Fibroblast of skin of right quadriceps (primary cell): Measurements from ENCODE around the gene MYBPC2.
"Not testable (repeated sequence)": the region's sequence is repeated elsewhere in the genome, so short reads cannot be mapped to it uniquely, and the experiment has no call there.

ENCODE experiments used
- DNase-seq: peaks from one replicate; pipeline ENCODE4 v3.0.0-alpha.2; 2013

MYBPC2 gene

DNA sequence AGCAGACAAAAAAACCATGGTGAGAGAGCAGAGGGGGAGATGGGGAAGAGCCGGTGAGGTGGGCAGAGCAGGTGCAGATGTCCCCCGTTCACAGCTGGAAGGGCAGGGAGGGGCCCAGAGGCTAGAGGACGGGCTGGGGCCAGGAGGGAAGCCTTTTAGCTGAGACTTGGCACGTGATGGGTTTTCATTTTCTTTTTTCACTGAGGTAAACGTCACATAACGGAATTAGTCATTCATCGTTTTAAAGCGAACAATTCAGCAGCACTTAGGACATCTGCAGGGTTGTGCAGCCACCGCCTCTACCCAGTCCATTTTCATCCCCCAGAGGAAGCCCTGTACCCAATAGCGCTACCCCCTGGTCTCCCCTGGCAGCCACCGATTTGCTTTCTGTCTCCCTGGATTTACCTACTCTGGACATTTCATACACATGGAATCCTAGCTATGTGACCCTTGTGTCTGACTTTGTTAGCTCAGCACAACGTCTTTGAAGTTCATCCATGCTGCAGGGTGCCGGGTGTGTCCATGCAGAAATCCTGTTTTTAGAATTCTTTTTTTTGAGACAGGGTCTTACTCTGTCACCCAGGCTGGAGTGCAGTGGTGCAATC, 27.6 kb downstream of the MYBPC2 start:
- peak; percentile 15 for DNase-seq

DNA sequence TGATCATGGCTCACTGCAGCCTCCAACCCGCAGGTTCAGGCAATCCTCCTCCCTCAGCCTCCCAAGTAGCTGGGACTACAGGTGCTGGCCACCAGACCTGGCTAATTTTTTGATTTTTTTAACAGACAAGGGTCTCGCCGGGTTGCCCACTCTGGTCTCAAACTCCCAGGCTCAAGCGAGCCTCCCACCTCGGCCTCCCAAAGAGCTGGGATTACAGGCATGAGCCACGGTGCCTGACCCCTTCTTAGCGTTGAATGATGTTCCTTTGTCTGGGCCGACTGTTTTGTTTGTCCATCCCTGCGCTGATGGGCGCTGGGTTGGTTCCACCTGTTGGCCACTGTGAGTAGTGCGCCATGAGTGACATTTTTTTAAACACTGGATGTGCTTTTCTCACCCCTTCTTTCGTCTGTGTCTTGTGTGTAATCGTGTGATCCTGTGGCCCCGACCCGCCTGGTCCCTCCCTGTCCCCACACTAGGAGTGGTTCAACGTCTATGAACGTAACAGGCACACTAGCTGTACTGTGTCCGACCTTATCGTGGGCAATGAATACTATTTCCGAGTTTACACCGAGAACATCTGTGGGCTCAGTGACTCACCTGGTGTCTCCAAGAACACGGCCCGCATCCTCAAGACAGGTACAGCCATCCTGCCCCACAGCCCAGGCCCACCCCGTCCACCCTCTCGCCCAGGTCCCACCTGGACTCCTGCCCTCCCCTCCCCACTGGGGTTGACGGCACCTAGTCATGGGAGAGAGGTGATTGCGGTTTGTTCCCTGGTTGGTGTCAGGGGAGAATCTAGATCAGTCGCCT, 28.6 kb downstream of the MYBPC2 start:
- DNase-seq = peak; percentile 46

DNA sequence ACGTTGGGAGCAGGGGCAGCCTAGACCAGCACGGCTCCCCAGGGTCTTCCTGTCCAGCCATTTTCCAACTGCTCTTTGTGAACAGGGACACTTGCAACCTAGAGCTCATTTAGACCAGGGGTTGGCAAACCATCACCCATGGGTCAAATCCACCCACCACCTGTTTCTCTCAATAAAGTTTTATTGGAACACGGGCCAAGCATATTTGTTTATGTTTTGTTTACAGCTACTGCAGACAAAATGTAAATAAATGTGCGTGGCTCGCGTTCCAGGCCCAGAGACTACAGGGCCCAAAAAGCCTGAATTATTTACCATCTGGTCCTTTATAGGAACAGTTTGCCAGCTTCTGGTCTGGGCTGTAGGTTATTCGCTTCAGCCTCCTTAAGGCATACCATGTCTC, 30.3 kb downstream of the MYBPC2 start:
- no peak for DNase-seq

DNA sequence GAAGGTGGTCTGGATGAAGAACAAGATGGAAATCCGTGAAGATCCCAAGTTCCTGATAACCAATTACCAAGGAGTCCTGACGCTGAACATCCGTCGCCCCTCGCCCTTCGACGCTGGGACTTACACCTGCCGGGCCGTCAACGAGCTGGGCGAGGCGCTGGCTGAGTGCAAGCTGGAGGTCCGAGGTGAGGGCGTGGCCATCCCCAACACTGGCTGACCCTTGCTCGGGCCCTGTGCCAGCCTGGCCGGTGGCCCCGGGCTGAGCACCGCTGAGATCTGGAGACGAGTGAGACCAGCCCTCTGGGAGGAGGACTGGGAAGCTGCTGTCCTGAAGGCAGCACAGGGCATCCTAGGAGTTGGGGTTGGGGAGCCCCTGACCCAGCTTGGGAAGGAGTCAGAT, 31.7 kb downstream of the MYBPC2 start:
- DNase-seq = no peak

DNA sequence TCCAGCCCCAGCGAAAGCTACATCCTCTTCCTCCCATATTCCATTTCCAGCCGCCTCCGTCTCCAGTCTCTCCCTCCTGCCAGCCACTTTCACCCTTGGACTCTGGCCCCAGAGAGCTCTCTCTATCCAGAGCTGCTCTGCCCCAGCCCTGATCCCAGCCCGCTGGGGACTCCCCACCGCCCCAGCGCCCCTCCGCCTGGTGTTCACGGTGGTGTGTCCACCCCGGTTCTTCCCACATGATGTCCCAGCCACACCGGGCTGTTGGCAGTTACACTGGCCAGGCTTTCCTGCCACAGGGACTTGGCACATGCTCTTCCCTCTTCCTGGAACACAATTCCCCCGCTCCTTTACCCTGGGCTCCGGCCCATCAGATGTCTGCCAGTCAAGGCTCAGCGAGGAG, 32.3 kb downstream of the MYBPC2 start:
- no peak for DNase-seq

DNA sequence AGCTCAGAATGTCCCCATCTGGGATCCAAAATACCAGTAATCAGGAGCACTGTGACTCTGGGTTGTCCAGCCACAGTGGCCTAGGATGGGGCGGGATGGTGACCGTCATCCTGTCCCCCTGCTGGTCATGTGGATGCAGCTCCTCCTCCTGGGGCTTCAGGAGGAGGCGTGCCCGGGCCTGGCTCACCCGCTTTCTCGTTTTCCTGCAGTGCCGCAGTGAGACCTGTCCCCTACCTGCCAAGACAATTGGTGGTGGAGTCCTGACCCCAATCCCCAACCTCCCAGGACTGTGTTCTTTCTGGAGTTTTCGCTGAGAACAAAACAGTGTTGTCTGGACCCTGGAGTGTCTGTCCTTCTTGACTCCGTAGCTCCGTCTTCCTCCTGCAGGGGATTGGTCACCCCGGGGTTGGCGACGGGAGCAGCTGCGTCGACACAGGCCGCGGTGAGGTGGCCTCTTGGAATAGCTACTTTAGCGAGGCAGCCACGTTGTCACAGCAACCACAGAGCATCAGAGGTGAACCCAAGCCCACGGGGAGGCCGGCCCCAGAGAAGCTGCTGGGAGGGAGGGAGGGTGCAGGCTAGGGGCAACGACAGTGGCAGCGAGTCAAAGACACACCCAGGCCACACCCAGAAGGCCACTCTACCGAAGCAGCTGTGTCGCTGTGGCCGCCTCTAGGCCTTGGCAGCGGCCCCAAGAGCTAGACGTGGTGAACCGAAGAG, 33.5 kb downstream of the MYBPC2 start:
- DNase-seq = no peak

DNA sequence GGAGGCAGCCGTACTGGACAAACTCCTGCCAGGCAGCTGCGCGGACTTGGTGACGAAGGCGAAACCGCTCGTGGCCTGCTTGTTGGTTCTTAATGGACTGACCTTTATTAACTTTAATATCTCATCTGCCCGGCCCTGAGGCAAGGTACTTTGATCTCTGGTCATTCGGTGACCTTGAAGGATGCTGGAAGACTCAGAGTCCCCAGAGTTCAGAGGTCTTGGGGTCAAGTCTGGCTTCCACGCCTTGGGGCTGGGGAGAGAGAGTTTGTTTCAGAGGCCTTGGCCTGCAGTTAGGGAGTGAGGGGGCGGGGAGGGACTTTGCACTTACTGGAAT, 34.0 kb downstream of the MYBPC2 start:
- DNase-seq = no peak

DNA sequence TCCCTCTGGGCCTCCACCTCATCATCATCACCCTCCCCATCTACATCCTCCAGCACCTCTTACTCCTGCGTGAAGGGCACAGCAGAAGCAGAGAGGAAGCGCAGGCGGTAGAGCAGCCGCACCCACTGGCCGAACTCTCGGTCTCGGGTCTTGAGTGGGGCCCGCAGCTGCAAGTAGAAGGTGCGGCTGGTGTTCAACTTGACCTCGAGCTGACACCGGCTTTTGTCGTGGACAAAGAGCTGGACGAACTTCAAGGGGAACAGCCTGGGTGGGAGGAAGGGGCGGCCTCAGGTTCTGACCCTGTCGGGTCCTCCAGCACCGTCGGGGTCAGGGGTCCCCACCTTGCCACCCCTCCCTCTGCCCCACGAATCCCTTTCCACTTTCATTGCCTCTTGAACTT, 34.9 kb downstream of the MYBPC2 start:
- DNase-seq = no peak

DNA sequence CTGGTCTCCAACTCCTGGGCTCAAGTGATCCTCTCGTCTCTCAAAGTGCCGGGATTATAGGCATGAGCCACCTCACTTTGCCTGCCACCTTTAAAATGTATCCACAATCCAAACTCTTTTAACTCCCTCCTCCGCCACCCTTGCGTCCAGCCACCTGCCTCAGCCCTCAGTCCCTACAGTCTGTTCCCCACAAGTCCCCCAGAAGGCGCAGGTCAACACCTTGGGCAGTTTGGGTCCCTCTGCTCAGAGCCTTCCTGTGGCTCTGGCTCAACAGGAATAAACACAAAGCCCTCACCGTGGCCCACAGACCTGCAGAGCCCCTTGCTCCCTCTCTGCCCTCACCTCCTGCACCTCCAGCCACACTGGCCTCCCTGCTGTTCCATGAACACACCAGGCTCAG, 36.1 kb downstream of the MYBPC2 start:
- DNase-seq = no peak

DNA sequence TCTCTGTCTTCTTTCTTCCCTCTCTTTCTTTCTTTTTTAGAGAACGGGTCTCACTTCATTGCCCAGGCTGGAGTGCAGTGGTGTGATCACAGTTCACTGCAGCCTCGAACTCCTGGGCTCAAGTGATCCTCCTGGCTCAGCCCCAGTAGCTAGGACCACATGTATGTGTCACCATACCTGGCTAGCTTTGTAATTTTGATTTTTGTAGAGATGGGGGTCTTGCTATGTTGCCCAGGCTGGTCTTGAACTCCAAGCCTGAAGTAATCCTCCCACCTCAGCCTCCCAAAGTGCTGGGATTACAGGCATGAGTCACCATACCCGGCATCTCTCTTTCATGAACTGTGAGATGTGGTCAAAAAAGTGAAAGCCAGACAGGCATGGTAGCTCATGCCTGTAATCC, 40.6 kb downstream of the MYBPC2 start:
- DNase-seq = not testable (repeated sequence)

DNA sequence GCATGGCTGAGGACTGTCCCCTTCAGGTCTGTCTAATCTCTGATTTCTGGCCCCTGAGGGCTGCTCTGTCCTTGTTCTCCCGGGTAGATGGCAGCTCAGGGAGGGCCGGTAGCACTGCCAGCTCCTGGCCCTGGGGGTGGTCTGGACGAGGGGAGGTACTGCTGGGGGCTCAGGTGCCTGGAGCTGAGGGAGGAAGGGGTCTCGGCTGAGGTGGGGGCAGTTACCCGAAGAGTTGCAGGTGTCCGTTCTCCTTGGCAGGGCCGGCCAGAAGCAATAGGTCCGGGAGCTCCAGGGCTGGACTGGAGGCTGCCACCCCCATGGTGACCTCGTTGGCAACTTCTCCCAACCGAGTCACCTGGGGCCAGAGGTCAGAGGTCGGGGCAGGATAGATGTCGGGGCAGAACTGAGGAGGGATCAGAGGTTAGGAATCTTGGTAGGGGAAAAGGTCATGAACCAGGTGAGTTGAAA, 42.4 kb downstream of the MYBPC2 start:
- no peak for DNase-seq

DNA sequence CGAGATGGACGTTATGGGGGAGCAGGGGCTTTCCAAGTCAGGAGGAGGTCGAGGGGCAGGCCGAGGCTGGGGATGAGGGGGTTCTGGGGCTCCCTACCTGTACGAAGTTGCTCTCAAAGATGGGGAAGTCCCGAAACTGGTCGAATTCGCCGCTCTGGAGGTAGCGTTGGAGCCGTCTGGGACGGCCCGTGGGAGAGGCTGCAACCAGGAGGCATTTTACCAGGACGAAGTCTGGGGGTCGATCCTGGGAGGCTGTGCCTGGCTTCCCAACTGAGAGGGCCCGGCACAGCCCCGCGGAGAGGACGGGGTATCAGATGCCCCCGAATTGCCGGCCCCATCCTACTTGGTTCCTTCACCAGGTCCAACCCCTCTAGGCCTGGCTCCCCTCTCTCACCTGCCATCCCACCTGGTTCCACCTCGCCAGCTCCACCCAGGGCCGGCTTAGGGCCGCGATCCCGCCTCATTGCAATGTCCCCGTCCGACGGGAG, 43.1 kb downstream of the MYBPC2 start:
- DNase-seq = no peak

DNA sequence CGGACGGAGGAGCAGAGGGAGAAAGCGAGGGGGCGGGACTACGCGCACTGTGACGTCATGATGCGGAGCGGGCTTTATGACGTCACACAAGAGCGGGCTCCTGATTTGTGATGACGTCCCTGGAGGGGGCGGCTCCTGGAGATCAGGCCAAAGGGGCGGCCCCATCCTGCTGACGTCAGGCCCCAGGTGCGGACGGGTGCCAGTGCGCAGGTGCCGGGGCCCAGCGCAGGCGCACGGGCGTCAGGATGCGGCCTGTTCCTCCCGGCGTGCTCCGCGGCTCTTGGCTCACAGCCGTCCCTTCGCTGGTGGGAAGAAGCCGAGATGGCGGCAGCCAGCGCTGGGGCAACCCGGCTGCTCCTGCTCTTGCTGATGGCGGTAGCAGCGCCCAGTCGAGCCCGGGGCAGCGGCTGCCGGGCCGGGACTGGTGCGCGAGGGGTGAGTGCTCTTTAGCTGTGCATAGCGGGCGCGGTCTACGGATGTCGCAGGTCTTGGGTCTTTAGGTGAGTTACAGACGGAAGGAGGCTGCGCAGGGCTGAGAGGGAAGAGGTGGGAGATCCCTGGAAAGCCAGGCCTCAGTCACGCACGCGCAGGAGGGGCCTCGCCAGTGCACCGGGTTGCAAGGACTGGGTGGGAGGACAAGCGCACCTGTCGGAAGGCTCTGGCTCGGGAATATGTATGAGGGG, 43.7 kb downstream of the MYBPC2 start, which contains the start of the genes EMC10 and GARIN5A:
Gene EMC10, plus strand, starts transcription at position 284 of the 683 bp plus-strand sequence. Its CDS starts 38 bp downstream, at position 322.
Gene GARIN5A, minus strand, starts transcription at position 625 of the 683 bp plus-strand sequence. Its CDS starts 460 bp downstream, at position 165.
- DNase-seq = peak; percentile 93

DNA sequence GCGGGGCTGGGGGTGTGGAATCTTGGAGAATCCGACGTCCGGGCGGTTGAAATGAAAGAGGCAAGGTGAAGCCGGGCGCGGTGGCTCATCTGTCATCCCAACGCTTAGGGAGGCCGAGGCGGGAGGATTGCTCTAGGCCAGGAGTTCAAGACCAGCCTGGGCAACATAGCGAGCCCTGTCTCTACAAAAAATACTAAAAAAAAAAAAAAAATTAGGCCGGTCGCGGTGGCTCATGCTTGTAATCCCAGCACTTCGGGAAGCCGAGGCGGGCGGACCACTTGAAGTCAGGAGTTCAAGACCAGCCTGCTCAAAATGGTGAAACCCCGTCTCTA, 44.2 kb downstream of the MYBPC2 start:
- DNase-seq = no peak

DNA sequence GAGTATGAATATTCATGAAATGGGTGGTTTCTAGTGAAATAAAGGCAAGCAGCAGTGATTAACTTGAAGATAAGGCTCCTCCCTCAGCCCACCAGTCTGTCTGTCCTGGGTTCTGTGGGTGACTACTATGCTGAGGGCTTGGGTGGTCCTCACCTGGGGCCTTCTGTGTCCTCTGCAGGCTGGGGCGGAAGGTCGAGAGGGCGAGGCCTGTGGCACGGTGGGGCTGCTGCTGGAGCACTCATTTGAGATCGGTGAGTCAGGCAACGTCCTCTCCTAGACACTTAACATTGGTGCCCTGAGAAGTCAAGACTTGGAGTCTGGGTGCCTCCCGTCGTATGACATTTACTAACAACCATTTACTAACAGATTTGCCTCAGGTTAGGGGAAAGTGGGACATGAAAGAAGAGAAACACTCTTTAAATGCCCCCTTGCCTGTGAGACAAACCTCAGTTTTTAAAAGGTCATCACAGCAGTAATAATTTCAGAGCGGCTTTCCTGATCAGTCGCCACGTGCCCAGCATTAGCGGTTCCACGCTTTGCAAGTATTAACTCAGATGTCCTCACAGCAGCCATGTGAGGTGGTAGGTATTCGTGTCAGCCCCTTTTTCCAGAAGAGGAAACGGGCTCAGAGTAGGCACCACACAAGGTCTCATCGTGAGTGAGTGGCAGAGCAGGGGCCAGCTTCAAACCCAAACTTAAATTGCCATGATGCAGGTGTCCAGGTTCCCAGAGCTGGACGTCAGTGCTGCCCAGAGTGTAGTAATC, 45.2 kb downstream of the MYBPC2 start:
- no peak for DNase-seq

DNA sequence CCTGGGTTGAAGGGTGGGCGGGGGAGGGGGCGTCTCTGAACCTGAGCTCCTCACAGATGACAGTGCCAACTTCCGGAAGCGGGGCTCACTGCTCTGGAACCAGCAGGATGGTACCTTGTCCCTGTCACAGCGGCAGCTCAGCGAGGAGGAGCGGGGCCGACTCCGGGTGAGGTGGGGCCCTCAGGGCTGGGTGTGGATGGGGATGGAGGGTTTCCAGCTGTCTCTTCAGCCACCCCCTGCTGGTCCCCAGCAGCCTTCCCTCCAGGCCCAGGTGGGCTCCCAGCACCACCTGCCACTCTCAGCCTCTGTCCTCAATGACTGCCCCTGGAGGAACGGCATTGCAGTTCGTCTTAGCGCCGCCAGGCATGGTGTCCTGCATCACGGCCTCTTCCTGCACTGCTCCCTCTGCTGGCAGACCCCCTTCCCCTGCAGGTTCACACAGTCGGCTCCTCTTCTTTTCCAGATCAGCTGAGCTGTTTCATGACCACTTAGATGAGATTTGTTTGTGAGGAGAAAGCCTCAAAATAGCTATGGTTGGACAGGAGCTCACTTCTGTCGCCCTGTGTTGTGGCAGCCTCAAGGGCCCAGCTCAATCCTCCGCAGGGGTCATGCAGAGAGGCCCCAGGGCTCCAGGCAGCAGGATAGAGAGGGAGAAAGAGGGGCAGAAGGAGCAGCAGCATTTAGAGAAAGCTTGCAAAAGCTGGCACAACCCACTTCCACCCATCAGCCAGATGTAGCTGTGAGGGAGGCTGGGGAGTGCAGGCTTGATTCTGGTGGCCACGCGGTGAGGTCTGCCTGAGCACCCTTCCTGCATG, 46.4 kb downstream of the MYBPC2 start:
- peak; percentile 7 for DNase-seq

DNA sequence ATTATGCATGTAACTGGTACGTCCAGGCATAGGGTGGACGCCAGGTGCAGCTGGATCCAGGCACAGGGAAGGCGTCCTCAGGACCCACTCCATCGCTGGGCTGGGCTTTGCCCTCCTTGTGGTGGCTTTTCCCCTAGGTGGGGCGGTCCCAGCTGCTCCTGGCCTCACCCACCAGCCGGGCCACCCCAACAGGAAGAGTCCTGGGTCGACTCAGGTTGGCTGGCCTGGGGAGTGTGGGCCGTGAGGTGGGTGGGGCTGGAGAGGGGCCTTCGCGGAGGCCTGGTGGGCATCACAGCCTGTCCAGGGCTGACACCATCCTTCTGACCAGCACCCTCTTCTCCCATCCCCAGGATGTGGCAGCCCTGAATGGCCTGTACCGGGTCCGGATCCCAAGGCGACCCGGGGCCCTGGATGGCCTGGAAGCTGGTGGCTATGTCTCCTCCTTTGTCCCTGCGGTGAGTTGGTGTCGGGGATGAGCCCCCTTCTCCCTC, 47.1 kb downstream of the MYBPC2 start:
- DNase-seq = no peak

DNA sequence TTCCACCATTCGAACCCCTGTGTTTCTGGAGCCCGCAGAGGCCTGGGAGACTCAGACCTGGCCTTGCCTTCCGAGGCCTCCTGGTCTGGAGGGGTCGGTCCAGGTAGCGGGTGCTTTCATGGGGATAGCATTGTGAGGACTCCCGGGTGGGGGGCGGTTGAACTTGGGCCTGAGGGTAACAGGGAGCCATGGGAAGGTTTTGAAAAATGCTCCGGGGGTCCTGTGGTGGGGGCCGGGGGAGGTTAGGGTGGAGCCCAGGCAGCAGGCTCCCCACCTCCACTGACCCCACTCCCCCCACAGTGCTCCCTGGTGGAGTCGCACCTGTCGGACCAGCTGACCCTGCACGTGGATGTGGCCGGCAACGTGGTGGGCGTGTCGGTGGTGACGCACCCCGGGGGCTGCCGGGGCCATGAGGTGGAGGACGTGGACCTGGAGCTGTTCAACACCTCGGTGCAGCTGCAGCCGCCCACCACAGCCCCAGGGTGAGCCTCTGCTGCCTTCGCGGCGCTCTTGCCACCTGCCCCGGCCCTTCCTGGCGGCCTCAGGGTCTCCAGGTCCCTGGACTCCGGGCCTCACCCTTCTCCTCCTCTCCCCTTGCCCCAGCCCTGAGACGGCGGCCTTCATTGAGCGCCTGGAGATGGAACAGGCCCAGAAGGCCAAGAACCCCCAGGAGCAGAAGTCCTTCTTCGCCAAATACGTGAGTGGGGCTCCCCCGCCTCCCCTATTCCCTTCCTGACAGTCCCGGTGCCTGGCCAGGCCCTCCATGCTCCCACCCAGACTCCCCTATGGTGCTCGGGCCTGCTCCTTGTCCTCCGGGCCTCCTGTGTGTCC, 47.8 kb downstream of the MYBPC2 start:
- DNase-seq = no peak

DNA sequence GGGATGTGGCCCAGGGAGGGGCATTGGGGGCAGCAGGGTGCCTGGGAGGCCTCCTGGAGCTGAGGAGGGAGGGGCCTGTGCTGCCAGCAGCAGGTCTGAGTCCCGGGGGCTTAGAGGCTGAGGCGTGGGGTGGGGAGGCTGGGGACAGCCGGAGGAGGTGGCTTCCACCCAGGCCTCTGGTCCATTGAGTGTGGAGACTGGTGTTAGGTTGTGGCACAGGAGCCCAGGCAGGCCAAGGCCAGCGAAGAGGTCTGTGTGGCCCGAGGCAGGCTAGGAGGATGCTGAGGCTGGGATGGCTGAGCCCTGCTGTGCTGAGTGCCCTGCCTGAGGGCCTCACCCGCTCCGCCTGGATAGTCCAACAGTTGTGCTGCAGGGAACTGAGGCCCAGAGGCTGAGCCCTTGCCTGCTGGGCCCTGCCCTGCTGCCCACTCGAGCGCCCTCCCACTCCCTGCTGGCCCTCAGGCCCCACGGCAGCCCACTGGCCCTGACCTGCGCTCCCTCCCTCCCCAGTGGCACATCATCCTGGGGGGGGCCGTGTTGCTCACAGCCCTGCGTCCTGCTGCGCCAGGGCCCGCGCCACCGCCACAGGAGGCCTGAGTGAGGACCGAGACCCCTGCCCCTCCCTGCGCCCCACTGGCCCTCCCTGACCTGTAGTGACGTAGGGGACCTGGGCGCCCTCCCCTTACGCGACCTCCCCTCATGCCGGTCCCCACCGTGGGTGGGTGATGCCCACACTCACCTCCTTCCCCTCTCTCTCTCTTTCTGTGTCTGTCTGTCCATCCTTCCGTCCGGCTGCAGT, 48.9 kb downstream of the MYBPC2 start:
- no peak for DNase-seq
